ENCODE data around the gene ACER3.

The ACER3 gene

GRCh38 chr11:77071077-77071476 lies 210.4 kb downstream of the ACER3 start:
- TF ChIP-seq CSDC2 (CRISPR knock-in tag; IDR thresholded peaks at IDR 0.05), result no peak
- no peak for TF ChIP-seq ZC3H10 (CRISPR knock-in tag; IDR thresholded peaks at IDR 0.05)
- TF ChIP-seq ZFP3 (CRISPR knock-in tag; IDR thresholded peaks at IDR 0.05), result no peak
- TF ChIP-seq ZNF70 (CRISPR knock-in tag; IDR thresholded peaks at IDR 0.05), result no peak
- TF ChIP-seq CSRNP3 (CRISPR knock-in tag; IDR thresholded peaks at IDR 0.05), result no peak
- TF ChIP-seq ESRRG (CRISPR knock-in tag; IDR thresholded peaks at IDR 0.05), result no peak
- no peak for TF ChIP-seq ZNF8 (CRISPR knock-in tag; IDR thresholded peaks at IDR 0.05)
- no peak for TF ChIP-seq RARB (CRISPR knock-in tag; IDR thresholded peaks at IDR 0.05)
- no peak for TF ChIP-seq TCF4 (CRISPR knock-in tag; IDR thresholded peaks at IDR 0.05; ENCODE audit: borderline replicate concordance)
- no peak for TF ChIP-seq CREB5 (CRISPR knock-in tag; IDR thresholded peaks at IDR 0.05; ENCODE audit: low read depth)
- TF ChIP-seq BACH2 (CRISPR knock-in tag; IDR thresholded peaks at IDR 0.05; ENCODE audit: borderline replicate concordance), result no peak
- no peak for TF ChIP-seq GLIS3 (CRISPR knock-in tag; IDR thresholded peaks at IDR 0.05)
- TF ChIP-seq POU6F1 (CRISPR knock-in tag; IDR thresholded peaks at IDR 0.05; ENCODE audit: borderline replicate concordance, low read depth), result no peak
- TF ChIP-seq ZFP30 (CRISPR knock-in tag; IDR thresholded peaks at IDR 0.05), result no peak
- no peak for TF ChIP-seq PPARA (CRISPR knock-in tag; IDR thresholded peaks at IDR 0.05; ENCODE audit: borderline replicate concordance)

GRCh38 chr11:77071671-77072605 lies 211.2 kb downstream of the ACER3 start:
- no peak for ATAC-seq
- TF ChIP-seq TCF4 (CRISPR knock-in tag; IDR thresholded peaks at IDR 0.05; ENCODE audit: borderline replicate concordance) (no peak), CREB5 (CRISPR knock-in tag; IDR thresholded peaks at IDR 0.05; ENCODE audit: low read depth) (no peak), CSDC2 (CRISPR knock-in tag; IDR thresholded peaks at IDR 0.05) (no peak), ESRRG (CRISPR knock-in tag; IDR thresholded peaks at IDR 0.05) (no peak), ZNF565 (CRISPR knock-in tag; conservative IDR thresholded peaks at IDR 0.05; ENCODE audit: low read depth) (no peak)

More at GRCh38 chr11:77071077-77071476, 210.4 kb downstream of the ACER3 start:
- ATAC-seq, result no peak

- peak; percentile 21; the same call in 1 of the 3 replicates for ATAC-seq
- no peak for TF ChIP-seq ZNF8 (CRISPR knock-in tag; IDR thresholded peaks at IDR 0.05)
- no peak for TF ChIP-seq PATZ1 (CRISPR knock-in tag; IDR thresholded peaks at IDR 0.05; ENCODE audit: borderline replicate concordance)
- no peak for TF ChIP-seq ZNF565 (CRISPR knock-in tag; conservative IDR thresholded peaks at IDR 0.05; ENCODE audit: low read depth)
- TF ChIP-seq ESRRG (CRISPR knock-in tag; IDR thresholded peaks at IDR 0.05), result no peak
- no peak for TF ChIP-seq RARB (CRISPR knock-in tag; IDR thresholded peaks at IDR 0.05)
- no peak for TF ChIP-seq CSRNP3 (CRISPR knock-in tag; IDR thresholded peaks at IDR 0.05)
- no peak for TF ChIP-seq ARNTL (CRISPR knock-in tag; IDR thresholded peaks at IDR 0.05; ENCODE audit: borderline replicate concordance, low read depth)
- no peak for TF ChIP-seq ISL1 (CRISPR knock-in tag; IDR thresholded peaks at IDR 0.05)
- TF ChIP-seq CSDC2 (CRISPR knock-in tag; IDR thresholded peaks at IDR 0.05), result no peak
- no peak for TF ChIP-seq PPARA (CRISPR knock-in tag; IDR thresholded peaks at IDR 0.05; ENCODE audit: borderline replicate concordance)
- TF ChIP-seq SNAI2 (CRISPR knock-in tag; IDR thresholded peaks at IDR 0.05), result no peak
- no peak for TF ChIP-seq ZFP30 (CRISPR knock-in tag; IDR thresholded peaks at IDR 0.05)
- TF ChIP-seq TCF4 (CRISPR knock-in tag; IDR thresholded peaks at IDR 0.05; ENCODE audit: borderline replicate concordance), result no peak
- TF ChIP-seq CREB5 (CRISPR knock-in tag; IDR thresholded peaks at IDR 0.05; ENCODE audit: low read depth), result no peak
Observed at GRCh38 chr11:77072851-77073327, 212.2 kb downstream of the ACER3 start.

Measured in SK-N-SH treated with all-trans-retinoic acid at 6 μM for 48 hours (cell line).